IMR-90 (cell line): ENCODE measurements around the gene INPP5A. TPM values are rescaled to one million over a fixed set of nuclear protein-coding genes. Genes with fewer than 3 reads are reported as not detected.

ENCODE experiments used
- ATAC-seq: fragments of 200-7000 bp; cut with Tn5 transposase; 2 replicates; pipeline ENCODE4 v1.9.1; 2020; ENCODE audit warnings: low read depth, mild to moderate bottlenecking, moderate library complexity
- BruUV-seq: library from RNA; stranded (reverse); fragments of 400-500 nt; replicated peaks from 2 replicates; lab custom pipeline; 2021; lab: Mats Ljungman, UMichigan
- CTCF ChIA-PET: fragments of 300-600 bp; formaldehyde crosslinking; extraction: SDS; loops from one replicate; lab custom pipeline; 2021; ENCODE audit warnings: antibody characterized with exemption; lab: Yijun Ruan, JAX
- POLR2A ChIA-PET: fragments of 300-600 bp; sonication (Branson Sonifier 250); formaldehyde crosslinking; loops from one replicate; lab custom pipeline; 2022; ENCODE audit warnings: antibody characterized with exemption; ENCODE audit not compliant: unreplicated experiment; lab: Charles Lee
- DNase-seq: peaks from one replicate; pipeline ENCODE4 v3.0.0; 2013
- H2AFZ ChIP-seq: replicated peaks from 2 replicates; pipeline ENCODE3; 2013; ENCODE audit warnings: low read length, mild to moderate bottlenecking; ENCODE audit not compliant: poor library complexity
- H2AK5ac ChIP-seq: 2 replicates; pipeline ENCODE4 v1.6.1; 2013; ENCODE audit warnings: low read depth, low read length, inconsistent platforms
- H2AK9ac ChIP-seq: replicated peaks from 2 replicates; pipeline ENCODE3; 2013; ENCODE audit warnings: mild to moderate bottlenecking, low read depth, low read length, moderate library complexity; ENCODE audit not compliant: poor library complexity
- H2BK120ac ChIP-seq: 2 replicates; pipeline ENCODE4 v1.6.1; 2013; ENCODE audit warnings: low read depth, low read length, inconsistent platforms
- H2BK15ac ChIP-seq: 3 replicates; pipeline ENCODE4 v1.6.1; 2013; ENCODE audit warnings: low read depth, low read length, inconsistent platforms
- H2BK20ac ChIP-seq: 2 replicates; pipeline ENCODE4 v1.6.1; 2013; ENCODE audit warnings: low read depth, mild to moderate bottlenecking, inconsistent platforms, low read length, moderate library complexity
- H2BK5ac ChIP-seq: 2 replicates; pipeline ENCODE4 v1.6.1; 2013; ENCODE audit warnings: mild to moderate bottlenecking, low read depth, low read length, inconsistent platforms; ENCODE audit not compliant: poor library complexity, severe bottlenecking
- H3K14ac ChIP-seq: replicated peaks from 2 replicates; pipeline ENCODE4 v1.6.1; 2013; ENCODE audit warnings: low read depth, low read length, inconsistent platforms
- H3K18ac ChIP-seq: 2 replicates; pipeline ENCODE4 v1.6.1; 2013; ENCODE audit warnings: low read depth, low read length, control low read depth
- H3K23ac ChIP-seq: 2 replicates; pipeline ENCODE4 v1.6.1; 2013; ENCODE audit warnings: low read depth, low read length, inconsistent platforms
- H3K27ac ChIP-seq: 2 replicates; pipeline ENCODE4 v1.5.1; 2013; ENCODE audit warnings: mild to moderate bottlenecking, control low read depth, low read length; ENCODE audit not compliant: insufficient read depth
- H3K27me3 ChIP-seq: 2 replicates; pipeline ENCODE4 v1.6.1; 2013; ENCODE audit warnings: low read length; ENCODE audit not compliant: control insufficient read depth, insufficient read depth
- H3K36me3 ChIP-seq: 2 replicates; pipeline ENCODE4 v1.6.1; 2013; ENCODE audit warnings: low read length, mixed read lengths; ENCODE audit not compliant: control insufficient read depth, insufficient read depth
- H3K4ac ChIP-seq: 2 replicates; pipeline ENCODE4 v1.6.1; 2013; ENCODE audit warnings: low read depth, low read length, inconsistent platforms
- H3K4me1 ChIP-seq: 2 replicates; pipeline ENCODE4 v1.6.1; 2013; ENCODE audit warnings: low read length, mixed read lengths; ENCODE audit not compliant: control insufficient read depth, insufficient read depth
- H3K4me2 ChIP-seq: 2 replicates; pipeline ENCODE4 v1.6.1; 2013; ENCODE audit warnings: low read depth, mild to moderate bottlenecking, control low read depth, low read length, moderate library complexity
- H3K4me3 ChIP-seq: 2 replicates; pipeline ENCODE4 v1.5.1; 2013; ENCODE audit warnings: low read depth, mild to moderate bottlenecking, control low read depth, low read length, moderate library complexity; ENCODE audit not compliant: insufficient read depth
- H3K56ac ChIP-seq: 2 replicates; pipeline ENCODE4 v1.6.1; 2013; ENCODE audit warnings: low read length, inconsistent platforms; ENCODE audit not compliant: insufficient read depth; ENCODE audit errors: extremely low read depth
- H3K79me1 ChIP-seq, 2 experiments: 2 replicates each; pipeline ENCODE4 v1.6.1; 2013; ENCODE audit warnings: low read length in 2 of 2, inconsistent platforms in 1 of 2, low read depth in 1 of 2
- H3K9ac ChIP-seq: 2 replicates; pipeline ENCODE4 v1.6.1; 2013; ENCODE audit warnings: low read depth, low read length, control low read depth
- H3K9me1 ChIP-seq: 2 replicates; pipeline ENCODE4 v1.6.1; 2013; ENCODE audit warnings: low read length, inconsistent platforms; ENCODE audit not compliant: insufficient read depth
- H3K9me3 ChIP-seq: 2 replicates; pipeline ENCODE4 v1.6.1; 2013; ENCODE audit warnings: low read length; ENCODE audit not compliant: control insufficient read depth, insufficient read depth
- H4K20me1 ChIP-seq: 2 replicates; pipeline ENCODE4 v1.6.1; 2013; ENCODE audit warnings: low read length, inconsistent platforms; ENCODE audit not compliant: insufficient read depth
- H4K5ac ChIP-seq: 2 replicates; pipeline ENCODE4 v1.6.1; 2013; ENCODE audit warnings: mild to moderate bottlenecking, low read depth, low read length, control low read depth
- H4K8ac ChIP-seq, 2 experiments: 2 replicates each; pipeline ENCODE4 v1.6.1; 2013; ENCODE audit warnings: low read depth in 2 of 2, low read length in 2 of 2, control low read depth in 1 of 2, inconsistent platforms in 1 of 2
- H4K91ac ChIP-seq: 2 replicates; pipeline ENCODE4 v1.6.1; 2013; ENCODE audit warnings: low read depth, low read length, inconsistent platforms; ENCODE audit not compliant: insufficient read depth
- BHLHE40 ChIP-seq: fragments of 150-350 bp; IDR thresholded peaks from 2 replicates; pipeline ENCODE4 v1.6.1; 2016; ENCODE audit warnings: mild to moderate bottlenecking, low read depth, low read length
- CEBPB ChIP-seq: IDR thresholded peaks from 2 replicates; pipeline ENCODE4 v1.6.1; 2012; ENCODE audit warnings: low read depth, low read length, improper control_type of control experiment
- CHD1 ChIP-seq: IDR thresholded peaks from 2 replicates; pipeline ENCODE4 v1.6.1; 2012; ENCODE audit warnings: low read depth, low read length, improper control_type of control experiment
- FOS ChIP-seq: fragments of 150-350 bp; IDR thresholded peaks from 2 replicates; pipeline ENCODE4 v1.6.1; 2016; ENCODE audit warnings: low read depth, low read length
- MAFK ChIP-seq: IDR thresholded peaks from 2 replicates; pipeline ENCODE4 v1.6.1; 2012; ENCODE audit warnings: low read depth, low read length, improper control_type of control experiment
- MAZ ChIP-seq: IDR thresholded peaks from 2 replicates; pipeline ENCODE4 v1.6.1; 2012; ENCODE audit warnings: low read depth, mild to moderate bottlenecking, low read length, improper control_type of control experiment, moderate library complexity, borderline replicate concordance
- NFE2L2 ChIP-seq: fragments of 150-350 bp; IDR thresholded peaks from 2 replicates; pipeline ENCODE4 v1.6.1; 2016; ENCODE audit warnings: low read depth, mild to moderate bottlenecking, low read length
- RCOR1 ChIP-seq: IDR thresholded peaks from 2 replicates; pipeline ENCODE4 v1.6.1; 2012; ENCODE audit warnings: mild to moderate bottlenecking, low read length, improper control_type of control experiment; ENCODE audit not compliant: insufficient replicate concordance
- RFX5 ChIP-seq: IDR thresholded peaks from 2 replicates; pipeline ENCODE4 v1.8.0; 2012; ENCODE audit warnings: low read depth, mild to moderate bottlenecking, low read length, moderate library complexity
- SMC3 ChIP-seq: fragments of 150-350 bp; IDR thresholded peaks from 2 replicates; pipeline ENCODE4 v1.6.1; 2016; ENCODE audit warnings: low read depth, mild to moderate bottlenecking, antibody characterized with exemption, low read length, moderate library complexity
- WGBS, 2 experiments: methylation state at CpG; one replicate each; pipeline versions ENCODE4 v1.1.5 to v1.1.7; 2013; ENCODE audit warnings: missing lambda C conversion rate in 2 of 2; ENCODE audit not compliant: insufficient read length in 1 of 2; ENCODE audit errors: extremely low coverage in 2 of 2; 5-methylcytosine and 5-hydroxymethylcytosine counted together
- dilution Hi-C: fragments of 300-500 bp; cut with HindIII; formaldehyde crosslinking; loops from one replicate; pipeline ENCODE4 v1.14.3; 2018; ENCODE audit warnings: low sequenced_read_pairs; ENCODE audit not compliant: unreplicated experiment
- in situ Hi-C: fragments of 300-500 bp; cut with MboI; formaldehyde crosslinking; loops from 3 replicates; pipeline ENCODE4 v1.14.3; 2019; ENCODE audit warnings: low sequenced_read_pairs, inconsistent platforms, mixed read lengths
- intact Hi-C: fragments of 100-400 bp; cut with micrococcal nuclease; formaldehyde crosslinking; loops from 2 replicates; pipeline ENCODE4 v1.10.0; 2022
- polyA plus RNA-seq, 3 experiments: library from polyadenylated mRNA; depleted of rRNA; stranded (reverse); fragments of >200 nt; gene quantifications; 2 replicates each; pipeline ENCODE4 v1.2.3, GENCODE V29; 2012; ENCODE audit warnings: low replicate concordance in 1 of 3
- total RNA-seq: library from RNA; depleted of rRNA; stranded (reverse); fragments of >200 nt; gene quantifications from 2 replicates; pipeline ENCODE4 v1.2.3, GENCODE V29; 2012
- TF ChIP-seq, protein P1 (sequence below): fragments of 150-350 bp; IDR thresholded peaks from 2 replicates; pipeline ENCODE4 v1.6.1; 2017; ENCODE audit warnings: mild to moderate bottlenecking, antibody characterized with exemption, low read length, low read depth
- TF ChIP-seq, protein P2 (sequence below): fragments of 150-350 bp; IDR thresholded peaks from 2 replicates; pipeline ENCODE4 v1.6.1; 2016; ENCODE audit warnings: low read depth, mild to moderate bottlenecking, low read length, moderate library complexity, borderline replicate concordance
- TF ChIP-seq, protein P3 (sequence below): conservative IDR thresholded peaks from 2 replicates; pipeline ENCODE4 v1.5.1; 2012; ENCODE audit warnings: mild to moderate bottlenecking, low read depth, low read length, improper control_type of control experiment

The INPP5A gene
- total and polyA plus RNA-seq, 2 of the 4 experiments (the other 2 are of a cell fraction) = 21.4 to 36.7 TPM

DNA sequence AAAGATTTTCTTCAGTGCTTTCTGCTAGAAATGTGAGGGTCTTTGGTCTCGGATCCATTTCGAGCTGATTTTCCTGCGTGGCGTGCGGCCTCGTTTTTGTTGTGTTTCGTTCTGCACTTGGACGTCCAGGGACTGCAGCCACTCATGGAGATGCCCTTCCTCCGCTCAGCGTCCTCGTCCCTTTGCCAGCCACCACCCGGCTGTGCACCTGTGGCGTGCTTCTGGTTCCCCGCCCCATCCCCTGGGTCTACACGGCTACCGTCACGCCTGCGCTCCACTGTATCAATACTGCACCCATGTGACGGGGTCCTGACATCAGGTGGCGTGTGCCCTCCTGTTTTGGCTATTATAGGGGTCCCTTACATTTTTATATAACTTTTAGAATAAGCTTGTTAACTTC lies 291.1 kb downstream of the INPP5A start:
- ATAC-seq (no peak), DNase-seq (no peak)
- Histone ChIP-seq H3K4me3 (no peak overlapping the region), H3K79me1 (no peaks in the 10 kb centered on the region), H3K36me3 (no peaks in the 10 kb centered on the region), H3K4ac (no peak overlapping the region), H3K4me1 (no peaks in the 10 kb centered on the region), H3K14ac (no peak overlapping the region), H4K20me1 (no peaks in the 10 kb centered on the region), H3K4me2 (no peak overlapping the region), H2BK15ac (no peak overlapping the region), H3K9me1 (no peaks in the 10 kb centered on the region), H2AK9ac (no peak overlapping the region), H3K9ac (no peak overlapping the region), H4K5ac (no peak overlapping the region), H4K8ac (no peak overlapping the region), H2BK120ac (no peak overlapping the region), H2AFZ (no peak overlapping the region), H2AK5ac (no peak overlapping the region), H3K18ac (no peak overlapping the region), H2BK20ac (no peak overlapping the region), H3K9me3 (peaks cover 4% of the 10 kb centered on the region; the same call in 1 of the 2 replicates), H3K27me3 (peaks cover 18% of the 10 kb centered on the region), H2BK5ac (no peak overlapping the region), H3K23ac (no peak overlapping the region), H4K91ac (no peak overlapping the region), H3K27ac (no peak overlapping the region), H3K56ac (no peak overlapping the region)
- TF ChIP-seq RCOR1 (no peak), NFE2L2 (no peak), CHD1 (no peak), BHLHE40 (no peak), MAZ (no peak), RFX5 (no peak), MAFK (no peak), SMC3 (no peak), CEBPB (no peak), FOS (no peak)
- TF ChIP-seq, protein P1, sequence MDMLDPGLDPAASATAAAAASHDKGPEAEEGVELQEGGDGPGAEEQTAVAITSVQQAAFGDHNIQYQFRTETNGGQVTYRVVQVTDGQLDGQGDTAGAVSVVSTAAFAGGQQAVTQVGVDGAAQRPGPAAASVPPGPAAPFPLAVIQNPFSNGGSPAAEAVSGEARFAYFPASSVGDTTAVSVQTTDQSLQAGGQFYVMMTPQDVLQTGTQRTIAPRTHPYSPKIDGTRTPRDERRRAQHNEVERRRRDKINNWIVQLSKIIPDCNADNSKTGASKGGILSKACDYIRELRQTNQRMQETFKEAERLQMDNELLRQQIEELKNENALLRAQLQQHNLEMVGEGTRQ = no peak
- TF ChIP-seq, protein P2, sequence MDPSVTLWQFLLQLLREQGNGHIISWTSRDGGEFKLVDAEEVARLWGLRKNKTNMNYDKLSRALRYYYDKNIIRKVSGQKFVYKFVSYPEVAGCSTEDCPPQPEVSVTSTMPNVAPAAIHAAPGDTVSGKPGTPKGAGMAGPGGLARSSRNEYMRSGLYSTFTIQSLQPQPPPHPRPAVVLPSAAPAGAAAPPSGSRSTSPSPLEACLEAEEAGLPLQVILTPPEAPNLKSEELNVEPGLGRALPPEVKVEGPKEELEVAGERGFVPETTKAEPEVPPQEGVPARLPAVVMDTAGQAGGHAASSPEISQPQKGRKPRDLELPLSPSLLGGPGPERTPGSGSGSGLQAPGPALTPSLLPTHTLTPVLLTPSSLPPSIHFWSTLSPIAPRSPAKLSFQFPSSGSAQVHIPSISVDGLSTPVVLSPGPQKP = no peak
- TF ChIP-seq, protein P3, sequence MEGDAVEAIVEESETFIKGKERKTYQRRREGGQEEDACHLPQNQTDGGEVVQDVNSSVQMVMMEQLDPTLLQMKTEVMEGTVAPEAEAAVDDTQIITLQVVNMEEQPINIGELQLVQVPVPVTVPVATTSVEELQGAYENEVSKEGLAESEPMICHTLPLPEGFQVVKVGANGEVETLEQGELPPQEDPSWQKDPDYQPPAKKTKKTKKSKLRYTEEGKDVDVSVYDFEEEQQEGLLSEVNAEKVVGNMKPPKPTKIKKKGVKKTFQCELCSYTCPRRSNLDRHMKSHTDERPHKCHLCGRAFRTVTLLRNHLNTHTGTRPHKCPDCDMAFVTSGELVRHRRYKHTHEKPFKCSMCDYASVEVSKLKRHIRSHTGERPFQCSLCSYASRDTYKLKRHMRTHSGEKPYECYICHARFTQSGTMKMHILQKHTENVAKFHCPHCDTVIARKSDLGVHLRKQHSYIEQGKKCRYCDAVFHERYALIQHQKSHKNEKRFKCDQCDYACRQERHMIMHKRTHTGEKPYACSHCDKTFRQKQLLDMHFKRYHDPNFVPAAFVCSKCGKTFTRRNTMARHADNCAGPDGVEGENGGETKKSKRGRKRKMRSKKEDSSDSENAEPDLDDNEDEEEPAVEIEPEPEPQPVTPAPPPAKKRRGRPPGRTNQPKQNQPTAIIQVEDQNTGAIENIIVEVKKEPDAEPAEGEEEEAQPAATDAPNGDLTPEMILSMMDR = no peak
- POLR2A ChIA-PET = no interaction called here
- dilution Hi-C loops = no loop called here
- in situ Hi-C loops = no loop called here
- no TSS peak for BruUV-seq
- 80% methylated on average over 12 of the region's 20 CpGs; no CpG with 5 or more reads in 1 of the 2 experiments for WGBS, 2 experiments
- CTCF ChIA-PET = no interaction called here
- intact Hi-C loops = no loop called here
